Suprapubic skin (tissue), 4 donors: ENCODE results near the gene GNB5. TPM values are rescaled to one million over a fixed set of nuclear protein-coding genes. Genes with fewer than 3 reads are reported as not detected.

Source experiments
- DNase-seq, 2 donors: peaks; one replicate each; pipeline ENCODE4 v3.0.0-alpha.2; 2019; ENCODE audit warnings: low spot score in 2 of 2
- H3K27ac ChIP-seq: fragments of 200-600 bp; sonication (generic); one replicate; pipeline ENCODE4 v1.5.1; 2019
- H3K27me3 ChIP-seq: fragments of 200-600 bp; sonication (generic); one replicate; pipeline ENCODE4 v1.5.1; 2019
- H3K36me3 ChIP-seq: fragments of 200-600 bp; sonication (generic); one replicate; pipeline ENCODE4 v1.5.1; 2019
- H3K4me1 ChIP-seq: fragments of 200-600 bp; sonication (generic); one replicate; pipeline ENCODE4 v1.5.1; 2019
- H3K4me3 ChIP-seq: fragments of 200-600 bp; sonication (generic); one replicate; pipeline ENCODE4 v1.5.1; 2019; ENCODE audit warnings: mild to moderate bottlenecking
- H3K9me3 ChIP-seq: fragments of 200-600 bp; sonication (generic); one replicate; pipeline ENCODE4 v1.5.1; 2019
- CTCF ChIP-seq, 2 donors: fragments of 200-600 bp in 1 of 2; fragments of 450-650 bp in 1 of 2; sonication (generic) in 1 of 2; IDR thresholded peaks; one replicate each; pipeline ENCODE4 v1.5.1; 2016 to 2019; ENCODE audit warnings: antibody characterized with exemption in 2 of 2, mild to moderate bottlenecking in 1 of 2, moderate library complexity in 1 of 2
- EP300 ChIP-seq: sonication (generic); formaldehyde crosslinking; IDR thresholded peaks from one replicate; pipeline ENCODE4 v1.6.1; 2017; ENCODE audit warnings: antibody characterized with exemption
- POLR2A ChIP-seq, 2 donors: fragments of 450-650 bp; IDR thresholded peaks; one replicate each; pipeline ENCODE4 v1.6.1; 2017; ENCODE audit warnings: antibody characterized with exemption in 2 of 2, mild to moderate bottlenecking in 2 of 2, moderate library complexity in 2 of 2
- POLR2AphosphoS5 ChIP-seq, 3 donors: sonication (generic); formaldehyde crosslinking; IDR thresholded peaks; one replicate each; pipeline ENCODE4 v1.6.1; 2017; ENCODE audit warnings: antibody characterized with exemption in 3 of 3
- WGBS: methylation state at CpG from one replicate; pipeline ENCODE4 v1.1.5; 2018; 5-methylcytosine and 5-hydroxymethylcytosine counted together
- total RNA-seq, 4 donors: library from RNA; depleted of rRNA; stranded (reverse); fragments of >200 nt; gene quantifications; one replicate each; pipeline ENCODE4 v1.1.0, GENCODE V29; 2016

GNB5 gene
- total RNA-seq, 4 donors from 2014 or later: 17.1 to 30.8 (median 24.9) TPM

DNA sequence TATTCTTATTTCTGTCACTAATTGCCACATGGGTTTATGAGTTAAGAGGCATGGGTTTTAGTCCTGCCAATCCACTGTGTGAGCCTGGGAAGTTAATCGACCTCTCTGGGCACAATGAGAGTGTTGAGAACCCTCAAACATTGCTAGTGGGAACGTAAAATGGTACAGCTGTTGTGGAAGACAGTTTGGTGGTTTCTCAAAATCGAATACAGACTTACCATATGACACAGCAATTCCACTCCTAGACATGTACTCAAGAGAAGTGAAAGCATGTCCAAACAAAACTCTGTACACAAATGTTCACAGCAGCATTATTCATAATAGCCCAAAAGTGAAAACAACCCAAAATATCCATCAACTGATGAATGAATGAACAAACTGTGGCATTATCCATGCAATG, 5.7 kb upstream of the GNB5 start:
- whole genome bisulfite sequencing: 57% methylated on average over 3 of the region's 3 CpGs
- H3K4me1 ChIP-seq: no peaks in the 10 kb centered on the region
- no peaks in the 10 kb centered on the region for H3K27me3 ChIP-seq
- H3K9me3 ChIP-seq: no peaks in the 10 kb centered on the region
- no peak overlapping the region for H3K4me3 ChIP-seq
- no peaks in the 10 kb centered on the region for H3K36me3 ChIP-seq
- no peak overlapping the region for H3K27ac ChIP-seq
- DNase-seq: no peak
- TF ChIP-seq POLR2AphosphoS5 (IDR thresholded peaks at IDR 0.05) (no peak), POLR2A (IDR thresholded peaks at IDR 0.05) (no peak)

- no peak for DNase-seq
- TF ChIP-seq EP300: no peak
- TF ChIP-seq POLR2A (IDR thresholded peaks at IDR 0.05): no peak
- no peak for TF ChIP-seq POLR2AphosphoS5 (IDR thresholded peaks at IDR 0.05)
- TF ChIP-seq CTCF (IDR thresholded peaks at IDR 0.05): no peak
- Histone ChIP-seq H3K27me3 (no peaks in the 10 kb centered on the region), H3K9me3 (no peaks in the 10 kb centered on the region), H3K4me3 (no peak overlapping the region), H3K36me3 (no peaks in the 10 kb centered on the region), H3K27ac (no peak overlapping the region), H3K4me1 (no peaks in the 10 kb centered on the region)
- 58% methylated on average over 1 of the region's 1 CpG for WGBS
Measured at GRCh38 chr15:52193791-52194190, 2.6 kb upstream of the GNB5 start.

DNA sequence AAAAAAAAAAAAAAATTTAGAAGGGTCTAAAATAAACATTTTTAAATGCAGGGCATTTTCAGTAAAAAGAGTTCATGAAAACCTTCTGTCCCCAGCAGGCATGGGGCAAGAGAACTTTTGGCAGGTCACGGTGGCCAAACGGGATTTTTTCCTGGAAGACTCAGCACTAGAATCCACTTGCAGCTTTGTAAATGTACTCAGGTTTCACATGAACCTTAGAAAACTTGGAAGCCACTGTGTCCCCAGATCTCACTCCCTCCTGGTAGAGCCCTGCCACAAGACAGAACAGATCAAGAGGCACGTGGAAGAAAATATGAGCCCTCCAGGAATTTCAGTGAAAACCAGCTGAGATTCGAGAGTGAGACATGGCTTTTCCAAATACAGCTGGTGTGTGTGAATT, 2.1 kb upstream of the GNB5 start:
- Histone ChIP-seq H3K4me3 (no peak overlapping the region), H3K36me3 (no peaks in the 10 kb centered on the region), H3K9me3 (no peaks in the 10 kb centered on the region), H3K4me1 (no peaks in the 10 kb centered on the region), H3K27ac (no peak overlapping the region), H3K27me3 (no peaks in the 10 kb centered on the region)
- 41% methylated on average over 4 of the region's 4 CpGs for WGBS
- TF ChIP-seq POLR2AphosphoS5 (IDR thresholded peaks at IDR 0.05) (no peak), POLR2A (IDR thresholded peaks at IDR 0.05) (no peak), EP300 (no peak), CTCF (IDR thresholded peaks at IDR 0.05) (no peak)
- no peak for DNase-seq

- WGBS: 85% methylated on average over 11 of the region's 11 CpGs
- no peaks in the 10 kb centered on the region for H3K36me3 ChIP-seq
- H3K4me1 ChIP-seq: no peaks in the 10 kb centered on the region
- no peak for TF ChIP-seq CTCF (IDR thresholded peaks at IDR 0.05)
- H3K27me3 ChIP-seq: no peaks in the 10 kb centered on the region
- DNase-seq: no peak
- H3K4me3 ChIP-seq: no peak overlapping the region
- H3K9me3 ChIP-seq: no peaks in the 10 kb centered on the region
- no peak overlapping the region for H3K27ac ChIP-seq
Measured at GRCh38 chr15:52186651-52187486, 4.3 kb downstream of the GNB5 start.

- Histone ChIP-seq H3K4me3 (no peak overlapping the region), H3K4me1 (peaks cover 6% of the 10 kb centered on the region), H3K36me3 (no peaks in the 10 kb centered on the region), H3K27ac (no peak overlapping the region), H3K27me3 (no peaks in the 10 kb centered on the region), H3K9me3 (no peaks in the 10 kb centered on the region)
- 93% methylated on average over 7 of the region's 7 CpGs for WGBS
- TF ChIP-seq EP300 (no peak), CTCF (IDR thresholded peaks at IDR 0.05) (no peak), POLR2A (IDR thresholded peaks at IDR 0.05) (no peak), POLR2AphosphoS5 (IDR thresholded peaks at IDR 0.05) (no peak)
- no peak for DNase-seq
Measured at GRCh38 chr15:52185151-52185561, 6.0 kb downstream of the GNB5 start.
